ENCODE measurements around the gene CDH23.
A peak's percentile ranks its signal among the peaks of the same experiment; 100 is the strongest.

The CDH23 gene

GRCh38 chr10:71380841-71381240 is 15.9 kb upstream of the CDH23 start:
- H3K4me3 Mint-ChIP-seq: no peak overlapping the region
- no peaks in the 10 kb centered on the region for H3K27me3 Mint-ChIP-seq
- H3K9me3 Mint-ChIP-seq: no peaks in the 10 kb centered on the region
- no peak for DNase-seq
- H3K27ac Mint-ChIP-seq: no peak overlapping the region
- no peak for ATAC-seq
- H3K4me1 Mint-ChIP-seq: peaks cover 12% of the 10 kb centered on the region

GRCh38 chr10:71381611-71382010 is 15.1 kb upstream of the CDH23 start:
- peaks cover 12% of the 10 kb centered on the region for H3K4me1 Mint-ChIP-seq
- DNase-seq (no peak), ATAC-seq (no peak)
- no peaks in the 10 kb centered on the region for H3K27me3 Mint-ChIP-seq
- no peak overlapping the region for H3K4me3 Mint-ChIP-seq
- H3K27ac Mint-ChIP-seq: no peak overlapping the region
- no peaks in the 10 kb centered on the region for H3K9me3 Mint-ChIP-seq

GRCh38 chr10:71382028-71382427 is 14.7 kb upstream of the CDH23 start:
- DNase-seq (no peak), ATAC-seq (no peak)
- peaks cover 12% of the 10 kb centered on the region for H3K4me1 Mint-ChIP-seq
- H3K27me3 Mint-ChIP-seq: no peaks in the 10 kb centered on the region
- H3K9me3 Mint-ChIP-seq: no peaks in the 10 kb centered on the region
- no peak overlapping the region for H3K27ac Mint-ChIP-seq
- no peak overlapping the region for H3K4me3 Mint-ChIP-seq

- Mint-ChIP-seq H3K9me3 (no peaks in the 10 kb centered on the region), H3K4me3 (no peak overlapping the region), H3K27me3 (no peaks in the 10 kb centered on the region), H3K4me1 (peaks cover 6% of the 10 kb centered on the region), H3K27ac (peak overlapping the region in 1 of 2 donors; percentile 43)
- ATAC-seq (no peak), DNase-seq (no peak)
Observed at GRCh38 chr10:71382757-71383156, 14.0 kb upstream of the CDH23 start.

- peak; percentile 69 to 72 for DNase-seq
- H3K27me3 Mint-ChIP-seq: peaks cover 6% of the 10 kb centered on the region
- no peak overlapping the region for H3K27ac Mint-ChIP-seq
- H3K4me3 Mint-ChIP-seq: no peak overlapping the region
- peak; percentile 90 for ATAC-seq
- no peaks in the 10 kb centered on the region for H3K9me3 Mint-ChIP-seq
- H3K4me1 Mint-ChIP-seq: peaks cover 5% of the 10 kb centered on the region
Observed at GRCh38 chr10:71383972-71384687, 12.6 kb upstream of the CDH23 start.

- Mint-ChIP-seq H3K4me1 (peaks cover under 1% of the 10 kb centered on the region), H3K27ac (no peak overlapping the region), H3K4me3 (no peak overlapping the region), H3K9me3 (no peaks in the 10 kb centered on the region), H3K27me3 (peaks cover 35% of the 10 kb centered on the region)
- no peak for ATAC-seq
- no peak for DNase-seq
Observed at GRCh38 chr10:71388171-71388570, 8.5 kb upstream of the CDH23 start.

GRCh38 chr10:71388583-71389310 is 8.0 kb upstream of the CDH23 start:
- no peak overlapping the region for H3K4me3 Mint-ChIP-seq
- DNase-seq (no peak), ATAC-seq (no peak)
- H3K9me3 Mint-ChIP-seq: no peaks in the 10 kb centered on the region
- no peak overlapping the region for H3K27ac Mint-ChIP-seq
- peaks cover 40% of the 10 kb centered on the region for H3K27me3 Mint-ChIP-seq
- H3K4me1 Mint-ChIP-seq: no peaks in the 10 kb centered on the region

- Mint-ChIP-seq H3K9me3 (no peaks in the 10 kb centered on the region), H3K4me1 (no peaks in the 10 kb centered on the region), H3K27me3 (peaks cover 50% of the 10 kb centered on the region), H3K27ac (no peak overlapping the region), H3K4me3 (no peak overlapping the region)
- DNase-seq: no peak
- no peak for ATAC-seq
Observed at GRCh38 chr10:71389768-71390460, 6.8 kb upstream of the CDH23 start.

- Mint-ChIP-seq H3K4me1 (no peaks in the 10 kb centered on the region), H3K9me3 (no peaks in the 10 kb centered on the region), H3K27me3 (peaks cover 56% of the 10 kb centered on the region), H3K27ac (no peak overlapping the region), H3K4me3 (no peak overlapping the region)
- DNase-seq: no peak
- ATAC-seq: no peak
Observed at GRCh38 chr10:71390461-71390835, 6.3 kb upstream of the CDH23 start.

GRCh38 chr10:71390921-71391690 is 5.6 kb upstream of the CDH23 start:
- ATAC-seq (no peak), DNase-seq (no peak)
- peaks cover 62% of the 10 kb centered on the region for H3K27me3 Mint-ChIP-seq
- no peak overlapping the region for H3K4me3 Mint-ChIP-seq
- no peak overlapping the region for H3K27ac Mint-ChIP-seq
- H3K4me1 Mint-ChIP-seq: peaks cover 3% of the 10 kb centered on the region
- no peaks in the 10 kb centered on the region for H3K9me3 Mint-ChIP-seq

- DNase-seq: no peak
- Mint-ChIP-seq H3K9me3 (no peaks in the 10 kb centered on the region), H3K27ac (no peak overlapping the region), H3K4me3 (no peak overlapping the region), H3K27me3 (peaks cover 66% of the 10 kb centered on the region), H3K4me1 (peaks cover 4% of the 10 kb centered on the region)
- no peak for ATAC-seq
Observed at GRCh38 chr10:71391701-71392100, 5.0 kb upstream of the CDH23 start.

- no peak for DNase-seq
- no peaks in the 10 kb centered on the region for H3K9me3 Mint-ChIP-seq
- peaks cover 6% of the 10 kb centered on the region for H3K4me1 Mint-ChIP-seq
- ATAC-seq: no peak
- no peak overlapping the region for H3K4me3 Mint-ChIP-seq
- H3K27ac Mint-ChIP-seq: no peak overlapping the region
- H3K27me3 Mint-ChIP-seq: peaks cover 71% of the 10 kb centered on the region
Observed at GRCh38 chr10:71392292-71392691, 4.4 kb upstream of the CDH23 start.

- no peak overlapping the region for H3K4me3 Mint-ChIP-seq
- H3K27ac Mint-ChIP-seq: no peak overlapping the region
- H3K4me1 Mint-ChIP-seq: peaks cover 14% of the 10 kb centered on the region
- ATAC-seq (no peak), DNase-seq (no peak)
- H3K9me3 Mint-ChIP-seq: no peaks in the 10 kb centered on the region
- H3K27me3 Mint-ChIP-seq: peaks cover 79% of the 10 kb centered on the region
Observed at GRCh38 chr10:71392791-71393781, 3.6 kb upstream of the CDH23 start.

- Mint-ChIP-seq H3K4me3 (no peak overlapping the region), H3K27ac (no peak overlapping the region), H3K9me3 (no peaks in the 10 kb centered on the region), H3K4me1 (peaks cover 21% of the 10 kb centered on the region), H3K27me3 (peaks cover 83% of the 10 kb centered on the region)
- ATAC-seq: no peak
- DNase-seq: no peak
Observed at GRCh38 chr10:71393841-71394475, 2.8 kb upstream of the CDH23 start.

Data from stimulated activated naive CD8-positive, alpha-beta T cell treated with anti-CD3 and anti-CD28 coated beads, Interleukin-15, amount 100 ng/mL, for 72 hours (primary cell).